ENCODE measurements around the gene FOXC1. TPM values are rescaled to one million over a fixed set of nuclear protein-coding genes. Genes with fewer than 3 reads are reported as not detected.
A peak's percentile ranks its signal among the peaks of the same experiment; 100 is the strongest.

FOXC1 gene
- total RNA-seq, 1 experiment from 2014 or later, result 16.7 TPM

- peaks cover 13% of the 10 kb centered on the region for H3K36me3 Mint-ChIP-seq (ENCODE audit: insufficient read depth, unreplicated experiment)
- ChIA-PET POLR2A (no interaction called here), CTCF (interaction anchor here (0.5 to 0.6 kb wide), 2 partner anchors 10 to 471 kb away, joined by 3 read pairs; no protein-coding TSS in a partner anchor)
- no peaks in the 10 kb centered on the region for H3K27me3 Mint-ChIP-seq (ENCODE audit: insufficient read depth, unreplicated experiment)
- H3K9me3 Mint-ChIP-seq (ENCODE audit: unreplicated experiment), result no peaks in the 10 kb centered on the region
- peaks cover 38% of the 10 kb centered on the region for H3K4me1 Mint-ChIP-seq (ENCODE audit: insufficient read depth, unreplicated experiment)
- TF ChIP-seq CTCF (IDR thresholded peaks at IDR 0.05; ENCODE audit: unreplicated experiment), result no peak
- no TSS peak for BruUV-seq (replicated peaks)
- no peak for DNase-seq (ENCODE audit: unreplicated experiment)
- intact Hi-C loops (cut with micrococcal nuclease), result no loop called here
- H3K4me3 Mint-ChIP-seq (ENCODE audit: unreplicated experiment), result no peak overlapping the region
- H3K27ac Mint-ChIP-seq (ENCODE audit: low read depth, unreplicated experiment), result no peak overlapping the region
Observed at GRCh38 chr6:1639430-1639829, 29.7 kb downstream of the FOXC1 start.

GRCh38 chr6:1640476-1640875 is 30.8 kb downstream of the FOXC1 start:
- peaks cover 38% of the 10 kb centered on the region for H3K4me1 Mint-ChIP-seq (ENCODE audit: insufficient read depth, unreplicated experiment)
- H3K4me3 Mint-ChIP-seq (ENCODE audit: unreplicated experiment), result no peak overlapping the region
- no peak for TF ChIP-seq CTCF (IDR thresholded peaks at IDR 0.05; ENCODE audit: unreplicated experiment)
- CTCF ChIA-PET, result no interaction called here
- BruUV-seq (replicated peaks), result no TSS peak
- DNase-seq (ENCODE audit: unreplicated experiment), result no peak
- no peak overlapping the region for H3K27ac Mint-ChIP-seq (ENCODE audit: low read depth, unreplicated experiment)
- H3K36me3 Mint-ChIP-seq (ENCODE audit: insufficient read depth, unreplicated experiment), result peaks cover 13% of the 10 kb centered on the region
- H3K9me3 Mint-ChIP-seq (ENCODE audit: unreplicated experiment), result no peaks in the 10 kb centered on the region
- intact Hi-C loops (cut with micrococcal nuclease), result no loop called here
- no peaks in the 10 kb centered on the region for H3K27me3 Mint-ChIP-seq (ENCODE audit: insufficient read depth, unreplicated experiment)
- POLR2A ChIA-PET, result no interaction called here

GRCh38 chr6:1641343-1641885 is 31.7 kb downstream of the FOXC1 start:
- peak overlapping the region; percentile 19 for H3K4me3 Mint-ChIP-seq (ENCODE audit: unreplicated experiment)
- H3K4me1 Mint-ChIP-seq (ENCODE audit: insufficient read depth, unreplicated experiment), result peaks cover 36% of the 10 kb centered on the region
- DNase-seq (ENCODE audit: unreplicated experiment), result peak; percentile 63
- no peaks in the 10 kb centered on the region for H3K27me3 Mint-ChIP-seq (ENCODE audit: insufficient read depth, unreplicated experiment)
- ChIA-PET POLR2A (interaction anchor here (0.8 to 0.9 kb wide), 2 partner anchors 45 to 712 kb away, joined by 3 read pairs; no protein-coding TSS in a partner anchor), CTCF (no interaction called here)
- intact Hi-C loops (cut with micrococcal nuclease), result no loop called here
- BruUV-seq (replicated peaks), result no TSS peak
- H3K27ac Mint-ChIP-seq (ENCODE audit: low read depth, unreplicated experiment), result peak overlapping the region; percentile 64
- H3K9me3 Mint-ChIP-seq (ENCODE audit: unreplicated experiment), result no peaks in the 10 kb centered on the region
- TF ChIP-seq CTCF (IDR thresholded peaks at IDR 0.05; ENCODE audit: unreplicated experiment), result no peak
- peaks cover 13% of the 10 kb centered on the region for H3K36me3 Mint-ChIP-seq (ENCODE audit: insufficient read depth, unreplicated experiment)

GRCh38 chr6:1643111-1643510 is 33.4 kb downstream of the FOXC1 start:
- TF ChIP-seq CTCF (IDR thresholded peaks at IDR 0.05; ENCODE audit: unreplicated experiment), result no peak
- DNase-seq (ENCODE audit: unreplicated experiment), result no peak
- BruUV-seq (replicated peaks), result no TSS peak
- ChIA-PET CTCF (interaction anchor here (0.6 kb wide), 1 partner anchor 124 kb away, joined by 3 read pairs; no protein-coding TSS in a partner anchor), POLR2A (no interaction called here)
- intact Hi-C loops (cut with micrococcal nuclease), result no loop called here
- H3K4me1 Mint-ChIP-seq (ENCODE audit: insufficient read depth, unreplicated experiment), result peaks cover 19% of the 10 kb centered on the region
- H3K9me3 Mint-ChIP-seq (ENCODE audit: unreplicated experiment), result no peaks in the 10 kb centered on the region
- no peak overlapping the region for H3K4me3 Mint-ChIP-seq (ENCODE audit: unreplicated experiment)
- H3K27ac Mint-ChIP-seq (ENCODE audit: low read depth, unreplicated experiment), result no peak overlapping the region
- peaks cover 13% of the 10 kb centered on the region for H3K36me3 Mint-ChIP-seq (ENCODE audit: insufficient read depth, unreplicated experiment)
- H3K27me3 Mint-ChIP-seq (ENCODE audit: insufficient read depth, unreplicated experiment), result no peaks in the 10 kb centered on the region
